Liver (tissue), 9 donors: ENCODE results near the gene ZMYND11. TPM values are rescaled to one million over a fixed set of nuclear protein-coding genes. Genes with fewer than 3 reads are reported as not detected.

ENCODE experiments used
- DNase-seq: peaks from one replicate; pipeline ENCODE4 v3.0.0-alpha.2; 2017; ENCODE audit warnings: low spot score
- H3K27ac ChIP-seq, 2 donors: one replicate each; pipeline ENCODE4 v1.7.0; 2013; ENCODE audit warnings: inconsistent platforms in 2 of 2, low read length in 2 of 2, control low read depth in 1 of 2, low read depth in 1 of 2, mild to moderate bottlenecking in 1 of 2
- H3K27me3 ChIP-seq, 4 donors: one replicate each; pipeline versions ENCODE4 v1.6.1 to v1.7.0; 2013; ENCODE audit warnings: low read length in 3 of 4, inconsistent platforms in 1 of 4, mild to moderate bottlenecking in 1 of 4, moderate library complexity in 1 of 4; ENCODE audit not compliant: control insufficient read depth in 4 of 4, insufficient read depth in 4 of 4
- H3K36me3 ChIP-seq, 4 donors: one replicate each; pipeline versions ENCODE4 v1.6.1 to v1.7.0; 2013; ENCODE audit warnings: low read length in 3 of 4, mild to moderate bottlenecking in 3 of 4, low read depth in 1 of 4, moderate library complexity in 1 of 4; ENCODE audit not compliant: control insufficient read depth in 4 of 4, insufficient read depth in 3 of 4
- H3K4me1 ChIP-seq, 4 donors: one replicate each; pipeline versions ENCODE4 v1.6.1 to v1.7.0; 2013; ENCODE audit warnings: low read length in 3 of 4, mild to moderate bottlenecking in 3 of 4, moderate library complexity in 1 of 4; ENCODE audit not compliant: control insufficient read depth in 4 of 4, insufficient read depth in 4 of 4
- H3K4me3 ChIP-seq, 3 donors: one replicate each; pipeline versions ENCODE4 v1.6.1 to v1.7.0; 2013; ENCODE audit warnings: low read length in 3 of 3, control low read depth in 1 of 3, low read depth in 1 of 3, mild to moderate bottlenecking in 1 of 3
- H3K9ac ChIP-seq, 2 donors: one replicate each; pipeline ENCODE4 v1.7.0; 2013; ENCODE audit warnings: low read length in 2 of 2, mild to moderate bottlenecking in 2 of 2, moderate library complexity in 2 of 2, control low read depth in 1 of 2, low read depth in 1 of 2
- H3K9me3 ChIP-seq, 4 donors: one replicate each; pipeline versions ENCODE4 v1.6.1 to v1.7.0; 2013; ENCODE audit warnings: low read length in 3 of 4; ENCODE audit not compliant: control insufficient read depth in 4 of 4
- CTCF ChIP-seq: fragments of 150-350 bp; IDR thresholded peaks from 2 replicates; pipeline ENCODE4 v1.5.1; 2017; ENCODE audit warnings: improper control_type of control experiment, low read depth, low read length; ENCODE audit not compliant: missing input control
- EGR1 ChIP-seq, 2 donors: IDR thresholded peaks; 2 replicates each; pipeline ENCODE4 v1.6.1; 2016 to 2018; ENCODE audit warnings: antibody characterized with exemption in 2 of 2, low read depth in 2 of 2
- FOXA1 ChIP-seq: IDR thresholded peaks from 2 replicates; pipeline ENCODE4 v1.6.1; 2016; ENCODE audit warnings: antibody characterized with exemption
- FOXA2 ChIP-seq: IDR thresholded peaks from 2 replicates; pipeline ENCODE4 v1.6.1; 2016; ENCODE audit warnings: antibody characterized with exemption
- GABPA ChIP-seq, 2 donors: IDR thresholded peaks in 1 of 2; conservative IDR thresholded peaks in 1 of 2; 2 replicates each; pipeline ENCODE4 v1.6.1; 2016; ENCODE audit warnings: antibody characterized with exemption in 2 of 2, mild to moderate bottlenecking in 1 of 2, moderate library complexity in 1 of 2
- HNF4A ChIP-seq, 2 donors: conservative IDR thresholded peaks; 2 replicates each; pipeline ENCODE4 v1.6.1; 2016; ENCODE audit warnings: antibody characterized with exemption in 2 of 2, mild to moderate bottlenecking in 2 of 2
- HNF4G ChIP-seq: IDR thresholded peaks from 2 replicates; pipeline ENCODE4 v1.6.1; 2016; ENCODE audit warnings: antibody characterized with exemption
- JUND ChIP-seq, 2 donors: IDR thresholded peaks; 2 replicates each; pipeline ENCODE4 v1.6.1; 2016; ENCODE audit warnings: antibody characterized with exemption in 2 of 2
- NR2F2 ChIP-seq: IDR thresholded peaks from 2 replicates; pipeline ENCODE4 v1.6.1; 2016; ENCODE audit warnings: antibody characterized with exemption
- RAD21 ChIP-seq, 2 donors: IDR thresholded peaks; 2 replicates each; pipeline ENCODE4 v1.6.1; 2016; ENCODE audit warnings: antibody characterized with exemption in 2 of 2, mild to moderate bottlenecking in 2 of 2
- RXRA ChIP-seq, 2 donors: IDR thresholded peaks; 2 replicates each; pipeline ENCODE4 v1.6.1; 2017 to 2018; ENCODE audit warnings: antibody characterized with exemption in 2 of 2, mild to moderate bottlenecking in 1 of 2
- SP1 ChIP-seq: IDR thresholded peaks from 2 replicates; pipeline ENCODE4 v1.6.1; 2018; ENCODE audit warnings: antibody characterized with exemption, mild to moderate bottlenecking
- TAF1 ChIP-seq: conservative IDR thresholded peaks from 2 replicates; pipeline ENCODE4 v1.6.1; 2016; ENCODE audit warnings: antibody characterized with exemption, mild to moderate bottlenecking
- YY1 ChIP-seq: IDR thresholded peaks from 2 replicates; pipeline ENCODE4 v1.6.1; 2016; ENCODE audit warnings: antibody characterized with exemption, mild to moderate bottlenecking
- WGBS: extraction: QIAGEN DNeasy Blood & Tissue Kit; methylation state at CpG from one replicate; pipeline ENCODE4 v1.1.7; 2013; 5-methylcytosine and 5-hydroxymethylcytosine counted together
- polyA plus RNA-seq, 2 donors: library from polyadenylated mRNA; stranded (reverse) in 1 of 2; unstranded in 1 of 2; fragments of 200-250 nt in 1 of 2; fragments of >200 nt in 1 of 2; fragmentation: Nextera tagmentation in 1 of 2; extraction: Ambion mirVana in 1 of 2; gene quantifications; one replicate each; pipeline versions ENCODE4 v1.2.1 to v1.2.3, GENCODE V29; 2013 to 2015
- total RNA-seq, 2 donors: library from RNA; depleted of rRNA; stranded (reverse); fragments of >200 nt; gene quantifications; one replicate each; pipeline ENCODE4 v1.2.3, GENCODE V29; 2014
- TF ChIP-seq, protein P1 (sequence below): IDR thresholded peaks from 2 replicates; pipeline ENCODE4 v1.6.1; 2016; ENCODE audit warnings: antibody characterized with exemption
- TF ChIP-seq, protein P2 (sequence below): IDR thresholded peaks from 2 replicates; pipeline ENCODE4 v1.6.1; 2016; ENCODE audit warnings: antibody characterized with exemption, mild to moderate bottlenecking
- TF ChIP-seq, protein P3 (sequence below): IDR thresholded peaks from 2 replicates; pipeline ENCODE4 v1.6.1; 2016; ENCODE audit warnings: antibody characterized with exemption
- TF ChIP-seq, protein P4 (sequence below): IDR thresholded peaks from 2 replicates; pipeline ENCODE4 v1.6.1; 2016; ENCODE audit warnings: antibody characterized with exemption
- donor health status: healthy.
- donor health status: healthy.
- donor health status: healthy.
- donor health status: healthy.
- donor health status: healthy.

Gene ZMYND11
- total and polyA plus RNA-seq, 4 donors: 13.2 to 34.3 (median 16.9) TPM

DNA sequence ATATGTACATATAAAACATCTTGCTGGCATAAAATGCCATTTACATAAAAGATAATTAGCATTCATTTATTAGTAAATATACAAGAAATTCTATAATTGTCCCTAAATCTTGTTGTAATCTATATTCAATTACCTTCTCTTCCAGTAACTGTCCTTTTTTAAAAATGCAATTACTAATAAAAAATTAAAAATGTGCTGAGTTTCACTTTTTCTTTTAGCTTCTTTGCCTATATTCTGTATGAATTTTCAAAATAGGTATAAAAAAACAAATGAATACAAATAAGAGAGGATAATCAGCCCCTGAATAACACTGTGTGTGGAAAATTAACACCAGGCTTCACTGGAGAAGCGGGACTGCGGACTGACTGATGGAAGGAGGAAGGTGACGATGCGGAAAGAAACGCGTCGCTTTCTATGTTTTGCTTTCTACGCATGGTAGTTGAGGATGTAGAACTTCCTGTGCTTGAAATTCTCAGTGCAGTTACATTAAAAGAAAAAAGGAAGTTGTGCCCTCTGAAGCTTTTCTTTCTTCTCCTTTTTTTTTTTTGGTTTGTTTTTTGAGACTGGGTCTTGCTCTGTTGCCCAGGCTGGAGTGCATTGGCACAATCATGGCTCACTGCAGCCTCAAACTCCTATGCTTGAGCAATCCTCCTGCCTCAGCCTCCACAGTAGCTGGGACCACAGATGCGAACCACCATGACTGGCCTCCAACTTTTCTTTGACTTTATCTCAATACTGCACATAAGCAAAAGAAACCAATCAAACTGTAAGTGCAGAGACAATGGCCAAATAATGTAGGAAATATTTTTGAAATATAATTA is 7.4 kb upstream of the ZMYND11 start:
- Histone ChIP-seq H3K27me3 (no peaks in the 10 kb centered on the region), H3K4me1 (no peaks in the 10 kb centered on the region), H3K4me3 (no peak overlapping the region), H3K9ac (no peak overlapping the region), H3K9me3 (no peaks in the 10 kb centered on the region), H3K36me3 (no peaks in the 10 kb centered on the region), H3K27ac (no peak overlapping the region)
- no peak for TF ChIP-seq FOXA2
- no peak for TF ChIP-seq HNF4G
- TF ChIP-seq CTCF: no peak
- TF ChIP-seq, protein P1, sequence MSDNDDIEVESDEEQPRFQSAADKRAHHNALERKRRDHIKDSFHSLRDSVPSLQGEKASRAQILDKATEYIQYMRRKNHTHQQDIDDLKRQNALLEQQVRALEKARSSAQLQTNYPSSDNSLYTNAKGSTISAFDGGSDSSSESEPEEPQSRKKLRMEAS: no peak
- no peak for TF ChIP-seq YY1
- no peak for TF ChIP-seq TAF1
- no peak for TF ChIP-seq EGR1 (IDR thresholded peaks at IDR 0.05; ENCODE audit: low read depth in 2 of 2)
- TF ChIP-seq, protein P2, sequence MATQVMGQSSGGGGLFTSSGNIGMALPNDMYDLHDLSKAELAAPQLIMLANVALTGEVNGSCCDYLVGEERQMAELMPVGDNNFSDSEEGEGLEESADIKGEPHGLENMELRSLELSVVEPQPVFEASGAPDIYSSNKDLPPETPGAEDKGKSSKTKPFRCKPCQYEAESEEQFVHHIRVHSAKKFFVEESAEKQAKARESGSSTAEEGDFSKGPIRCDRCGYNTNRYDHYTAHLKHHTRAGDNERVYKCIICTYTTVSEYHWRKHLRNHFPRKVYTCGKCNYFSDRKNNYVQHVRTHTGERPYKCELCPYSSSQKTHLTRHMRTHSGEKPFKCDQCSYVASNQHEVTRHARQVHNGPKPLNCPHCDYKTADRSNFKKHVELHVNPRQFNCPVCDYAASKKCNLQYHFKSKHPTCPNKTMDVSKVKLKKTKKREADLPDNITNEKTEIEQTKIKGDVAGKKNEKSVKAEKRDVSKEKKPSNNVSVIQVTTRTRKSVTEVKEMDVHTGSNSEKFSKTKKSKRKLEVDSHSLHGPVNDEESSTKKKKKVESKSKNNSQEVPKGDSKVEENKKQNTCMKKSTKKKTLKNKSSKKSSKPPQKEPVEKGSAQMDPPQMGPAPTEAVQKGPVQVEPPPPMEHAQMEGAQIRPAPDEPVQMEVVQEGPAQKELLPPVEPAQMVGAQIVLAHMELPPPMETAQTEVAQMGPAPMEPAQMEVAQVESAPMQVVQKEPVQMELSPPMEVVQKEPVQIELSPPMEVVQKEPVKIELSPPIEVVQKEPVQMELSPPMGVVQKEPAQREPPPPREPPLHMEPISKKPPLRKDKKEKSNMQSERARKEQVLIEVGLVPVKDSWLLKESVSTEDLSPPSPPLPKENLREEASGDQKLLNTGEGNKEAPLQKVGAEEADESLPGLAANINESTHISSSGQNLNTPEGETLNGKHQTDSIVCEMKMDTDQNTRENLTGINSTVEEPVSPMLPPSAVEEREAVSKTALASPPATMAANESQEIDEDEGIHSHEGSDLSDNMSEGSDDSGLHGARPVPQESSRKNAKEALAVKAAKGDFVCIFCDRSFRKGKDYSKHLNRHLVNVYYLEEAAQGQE: no peak
- no peak for TF ChIP-seq GABPA (IDR thresholded peaks at IDR 0.05 in 1 of 2, conservative IDR thresholded peaks at IDR 0.05 in 1 of 2)
- TF ChIP-seq RXRA (IDR thresholded peaks at IDR 0.05): no peak
- TF ChIP-seq, protein P3, sequence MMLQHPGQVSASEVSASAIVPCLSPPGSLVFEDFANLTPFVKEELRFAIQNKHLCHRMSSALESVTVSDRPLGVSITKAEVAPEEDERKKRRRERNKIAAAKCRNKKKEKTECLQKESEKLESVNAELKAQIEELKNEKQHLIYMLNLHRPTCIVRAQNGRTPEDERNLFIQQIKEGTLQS: no peak
- no peak for TF ChIP-seq FOXA1
- TF ChIP-seq, protein P4, sequence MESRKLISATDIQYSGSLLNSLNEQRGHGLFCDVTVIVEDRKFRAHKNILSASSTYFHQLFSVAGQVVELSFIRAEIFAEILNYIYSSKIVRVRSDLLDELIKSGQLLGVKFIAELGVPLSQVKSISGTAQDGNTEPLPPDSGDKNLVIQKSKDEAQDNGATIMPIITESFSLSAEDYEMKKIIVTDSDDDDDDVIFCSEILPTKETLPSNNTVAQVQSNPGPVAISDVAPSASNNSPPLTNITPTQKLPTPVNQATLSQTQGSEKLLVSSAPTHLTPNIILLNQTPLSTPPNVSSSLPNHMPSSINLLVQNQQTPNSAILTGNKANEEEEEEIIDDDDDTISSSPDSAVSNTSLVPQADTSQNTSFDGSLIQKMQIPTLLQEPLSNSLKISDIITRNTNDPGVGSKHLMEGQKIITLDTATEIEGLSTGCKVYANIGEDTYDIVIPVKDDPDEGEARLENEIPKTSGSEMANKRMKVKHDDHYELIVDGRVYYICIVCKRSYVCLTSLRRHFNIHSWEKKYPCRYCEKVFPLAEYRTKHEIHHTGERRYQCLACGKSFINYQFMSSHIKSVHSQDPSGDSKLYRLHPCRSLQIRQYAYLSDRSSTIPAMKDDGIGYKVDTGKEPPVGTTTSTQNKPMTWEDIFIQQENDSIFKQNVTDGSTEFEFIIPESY: no peak
- no peak for TF ChIP-seq JUND (IDR thresholded peaks at IDR 0.05)
- no peak for TF ChIP-seq RAD21 (IDR thresholded peaks at IDR 0.05)
- TF ChIP-seq NR2F2: no peak
- TF ChIP-seq SP1: no peak
- no peak for TF ChIP-seq HNF4A (conservative IDR thresholded peaks at IDR 0.05)
- 78% methylated on average over 9 of the region's 9 CpGs for WGBS
- DNase-seq: no peak
